Mononuclear cell (primary cell): ENCODE measurements around the gene ENOX1. TPM values are rescaled to one million over a fixed set of nuclear protein-coding genes. Genes with fewer than 3 reads are reported as not detected.

Experiments
- H3K27me3 ChIP-seq: 2 replicates; pipeline ENCODE4 v1.6.0; 2011; ENCODE audit warnings: low read length, control low read depth; ENCODE audit not compliant: insufficient read depth
- H3K4me1 ChIP-seq: 2 replicates; pipeline ENCODE4 v1.5.1; 2011; ENCODE audit warnings: mild to moderate bottlenecking, low read length, control low read depth; ENCODE audit not compliant: insufficient read depth
- H3K4me3 ChIP-seq: 2 replicates; pipeline ENCODE4 v1.5.1; 2011; ENCODE audit warnings: mild to moderate bottlenecking, low read length, moderate library complexity
- H3K9me3 ChIP-seq: 2 replicates; pipeline ENCODE4 v1.5.1; 2011; ENCODE audit warnings: low read depth, mild to moderate bottlenecking, control low read depth, low read length
- total RNA-seq: library from RNA; depleted of rRNA; stranded (reverse); fragments of >200 nt; gene quantifications from one replicate; pipeline ENCODE4 v1.2.3, GENCODE V29; 2012

ENOX1 gene
- total RNA-seq, 1 donor, result under 0.01 TPM

DNA sequence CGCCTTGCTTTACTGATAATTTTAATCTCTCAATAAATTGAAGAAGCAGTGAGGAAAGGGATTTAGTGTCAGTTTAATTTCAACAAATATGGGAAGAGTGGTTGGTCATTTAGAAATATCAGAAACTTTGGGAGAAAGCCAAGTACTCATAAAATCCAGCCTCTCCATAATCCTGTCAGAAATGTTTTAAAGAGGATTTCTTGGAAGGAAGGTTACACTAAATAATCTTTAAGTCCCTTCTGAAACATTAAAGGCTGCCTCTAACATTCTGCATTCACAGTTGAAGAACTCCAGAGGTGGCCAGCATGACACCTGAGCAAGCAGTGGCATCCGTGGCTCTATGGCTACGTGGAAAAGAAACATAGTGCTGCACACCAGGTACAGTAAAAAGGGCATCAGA lies 378.5 kb downstream of the ENOX1 start:
- no peaks in the 10 kb centered on the region for H3K27me3 ChIP-seq
- no peak overlapping the region for H3K4me3 ChIP-seq
- H3K4me1 ChIP-seq, result no peaks in the 10 kb centered on the region
- no peaks in the 10 kb centered on the region for H3K9me3 ChIP-seq

- Histone ChIP-seq H3K9me3 (no peaks in the 10 kb centered on the region), H3K4me3 (no peak overlapping the region)
These were observed 379.7 kb downstream of the ENOX1 start for GRCh38 chr13:43407023-43407581.

DNA sequence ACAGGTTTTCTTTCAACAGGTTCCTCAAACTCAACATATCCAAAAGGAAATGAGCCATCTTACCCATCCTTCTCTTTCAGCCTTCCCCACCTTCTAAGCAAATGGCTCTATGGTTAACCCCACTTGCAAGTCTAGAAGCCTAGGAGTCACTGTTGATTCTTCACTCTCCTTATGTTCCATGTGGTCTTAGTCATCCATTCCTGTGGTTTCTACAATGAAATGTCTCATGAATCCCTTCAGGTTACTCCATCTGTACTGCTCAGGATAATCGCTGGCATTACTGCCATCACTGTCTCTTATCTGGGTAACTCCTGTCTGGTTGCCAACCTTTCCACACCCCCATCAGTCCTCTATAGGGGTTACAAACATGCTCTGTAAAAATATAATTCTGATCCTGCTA lies 381.3 kb downstream of the ENOX1 start:
- Histone ChIP-seq H3K4me3 (no peak overlapping the region), H3K27me3 (no peaks in the 10 kb centered on the region), H3K4me1 (peaks cover 5% of the 10 kb centered on the region), H3K9me3 (no peaks in the 10 kb centered on the region)

More at GRCh38 chr13:43407023-43407581, 379.7 kb downstream of the ENOX1 start:
- Histone ChIP-seq H3K27me3 (no peaks in the 10 kb centered on the region), H3K4me1 (no peaks in the 10 kb centered on the region)

DNA sequence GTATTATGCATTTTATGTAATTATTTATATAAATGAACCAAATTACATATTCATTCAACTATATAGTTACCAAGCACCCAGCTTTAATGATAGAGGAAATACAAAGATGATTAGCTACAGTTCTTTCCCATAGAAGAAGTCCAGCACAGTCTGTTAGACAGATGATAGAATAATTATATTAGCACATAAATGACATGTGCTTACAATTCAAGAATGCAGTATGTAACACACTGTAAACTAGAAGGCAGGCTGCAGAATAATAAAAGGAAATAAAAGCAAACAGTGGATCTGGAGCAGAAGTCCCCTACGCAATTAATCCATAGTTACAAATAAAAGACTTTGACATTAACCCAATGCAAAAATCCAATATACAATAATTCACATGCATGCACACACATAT lies 384.4 kb downstream of the ENOX1 start:
- Histone ChIP-seq H3K9me3 (no peaks in the 10 kb centered on the region), H3K4me1 (peaks cover 5% of the 10 kb centered on the region), H3K4me3 (no peak overlapping the region), H3K27me3 (no peaks in the 10 kb centered on the region)

GRCh38 chr13:43401361-43401760 lies 385.4 kb downstream of the ENOX1 start:
- peaks cover 5% of the 10 kb centered on the region for H3K4me1 ChIP-seq
- H3K9me3 ChIP-seq, result no peaks in the 10 kb centered on the region
- no peaks in the 10 kb centered on the region for H3K27me3 ChIP-seq
- H3K4me3 ChIP-seq, result no peak overlapping the region

GRCh38 chr13:43397111-43397510 lies 389.7 kb downstream of the ENOX1 start:
- no peak overlapping the region for H3K4me3 ChIP-seq
- no peaks in the 10 kb centered on the region for H3K9me3 ChIP-seq
- peaks cover 5% of the 10 kb centered on the region for H3K4me1 ChIP-seq
- H3K27me3 ChIP-seq, result no peaks in the 10 kb centered on the region

DNA sequence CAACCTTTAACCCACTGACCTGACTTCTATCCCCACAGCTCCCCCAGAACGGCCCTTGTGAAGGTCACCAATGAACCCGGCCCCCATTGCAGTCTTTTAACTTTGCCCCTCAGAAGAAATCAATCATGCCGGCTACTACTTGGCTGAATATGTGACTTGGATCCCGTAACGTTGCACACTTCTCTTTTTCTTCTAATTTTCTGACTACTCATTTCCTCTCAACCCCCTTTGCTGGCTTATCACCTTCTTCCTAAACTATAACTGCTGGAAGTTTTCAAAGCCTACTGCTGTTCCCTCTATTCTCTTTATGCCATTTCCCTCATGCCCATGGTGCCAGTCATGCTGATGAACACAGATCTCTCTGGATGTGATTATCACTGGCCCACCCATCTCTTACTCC lies 395.7 kb downstream of the ENOX1 start:
- Histone ChIP-seq H3K4me1 (peaks cover 27% of the 10 kb centered on the region), H3K9me3 (no peaks in the 10 kb centered on the region), H3K4me3 (no peak overlapping the region), H3K27me3 (no peaks in the 10 kb centered on the region)

- H3K4me3 ChIP-seq, result no peak overlapping the region
- peaks cover 27% of the 10 kb centered on the region for H3K4me1 ChIP-seq
- no peaks in the 10 kb centered on the region for H3K9me3 ChIP-seq
- H3K27me3 ChIP-seq, result no peaks in the 10 kb centered on the region
These were observed 396.2 kb downstream of the ENOX1 start for GRCh38 chr13:43390619-43391018.

DNA sequence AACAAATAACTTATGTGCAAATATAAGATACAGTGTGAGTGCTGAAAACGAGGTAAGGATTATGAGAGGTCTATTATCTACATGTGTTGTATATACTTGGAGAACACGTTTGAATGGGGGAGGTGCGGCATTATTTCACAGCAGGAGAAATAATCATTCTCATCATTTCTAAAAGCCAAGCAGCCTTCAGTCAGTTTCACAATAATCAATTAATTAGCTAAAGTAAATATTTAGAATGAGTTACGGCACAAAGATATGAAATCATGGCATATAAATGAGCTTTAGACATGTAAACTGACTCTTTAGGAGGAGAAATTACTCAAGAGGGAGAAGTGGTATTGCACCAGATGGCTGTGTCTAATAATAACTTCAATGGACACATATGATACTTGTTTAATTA lies 396.8 kb downstream of the ENOX1 start:
- peaks cover 27% of the 10 kb centered on the region for H3K4me1 ChIP-seq
- no peaks in the 10 kb centered on the region for H3K27me3 ChIP-seq
- no peak overlapping the region for H3K4me3 ChIP-seq
- H3K9me3 ChIP-seq, result no peaks in the 10 kb centered on the region

DNA sequence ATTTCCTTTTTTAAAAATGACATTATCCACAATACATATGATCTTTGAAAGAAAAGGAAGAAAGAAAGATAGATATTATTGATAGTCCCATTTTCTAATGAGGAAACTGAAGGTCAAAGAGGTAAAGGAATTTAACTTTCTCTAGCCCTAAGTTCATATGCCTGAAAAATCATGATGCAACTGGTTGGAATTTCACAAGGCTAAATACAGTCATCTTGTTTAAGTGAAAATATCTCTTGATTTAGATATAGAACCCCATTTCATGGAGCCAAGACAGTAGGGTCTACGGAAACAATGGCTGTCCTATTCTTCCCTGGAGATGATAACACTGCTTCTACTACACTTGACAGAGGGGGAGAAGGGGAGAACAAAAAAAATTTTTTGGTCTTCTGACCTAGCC lies 397.2 kb downstream of the ENOX1 start:
- Histone ChIP-seq H3K4me3 (no peak overlapping the region), H3K27me3 (no peaks in the 10 kb centered on the region), H3K9me3 (no peaks in the 10 kb centered on the region), H3K4me1 (peaks cover 27% of the 10 kb centered on the region)

DNA sequence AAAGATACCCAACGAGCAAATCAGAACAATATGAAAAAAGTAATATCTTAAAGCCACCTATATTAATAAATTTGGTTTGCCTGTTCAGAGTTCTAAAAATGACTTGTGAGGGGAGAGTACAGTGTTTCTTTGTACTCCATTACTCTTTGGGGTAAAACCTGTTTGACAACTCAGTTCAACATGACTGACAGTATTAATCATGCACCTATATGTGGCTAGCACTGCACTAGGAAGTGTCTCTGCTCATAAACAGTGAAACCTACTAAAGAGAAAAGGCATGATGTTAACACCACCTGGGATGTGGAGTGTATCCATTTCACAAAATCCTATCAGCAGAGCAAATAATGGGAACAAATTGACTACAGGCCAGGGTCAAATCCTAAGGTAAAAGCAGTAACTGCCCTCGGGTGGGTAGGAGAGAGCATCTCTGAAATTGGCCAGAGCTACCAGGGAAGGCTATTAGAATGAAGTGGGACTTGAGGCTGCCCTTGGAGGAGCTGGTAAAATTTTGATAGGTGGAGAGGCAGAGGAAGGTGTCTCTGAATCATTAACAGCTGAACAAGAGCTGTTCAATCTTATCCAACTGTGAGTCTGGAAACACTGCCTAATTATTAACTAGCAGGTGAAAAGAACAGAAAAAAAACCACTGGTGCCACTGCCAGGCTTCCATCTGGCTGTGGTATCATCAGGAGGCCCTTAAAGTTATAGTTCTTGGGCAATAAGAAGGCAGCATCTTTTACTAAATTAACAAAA lies 398.3 kb downstream of the ENOX1 start:
- Histone ChIP-seq H3K27me3 (no peaks in the 10 kb centered on the region), H3K4me3 (no peak overlapping the region), H3K4me1 (peaks cover 27% of the 10 kb centered on the region)

DNA sequence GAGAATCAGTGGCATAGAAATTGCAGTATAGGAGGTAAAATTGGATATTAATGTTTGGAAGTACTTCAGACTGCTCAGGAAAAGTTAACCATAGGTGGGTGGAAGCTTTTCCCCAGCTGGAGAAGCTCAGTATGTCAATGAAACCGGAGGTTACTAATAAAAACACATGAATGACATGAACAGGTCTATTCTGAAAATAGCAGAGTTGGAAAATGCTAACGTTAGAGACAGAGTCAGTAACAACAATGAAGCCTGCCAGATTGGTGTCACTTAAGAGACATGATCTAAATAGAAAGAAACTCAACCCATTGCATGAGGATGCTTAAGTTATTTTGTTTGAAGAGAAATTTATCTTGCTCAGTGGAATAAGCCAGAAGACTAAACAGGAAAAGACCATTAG lies 398.9 kb downstream of the ENOX1 start:
- peaks cover 27% of the 10 kb centered on the region for H3K4me1 ChIP-seq
- no peak overlapping the region for H3K4me3 ChIP-seq
- no peaks in the 10 kb centered on the region for H3K9me3 ChIP-seq

More for the DNA sequence above, 398.3 kb downstream of the ENOX1 start:
- no peaks in the 10 kb centered on the region for H3K9me3 ChIP-seq

DNA sequence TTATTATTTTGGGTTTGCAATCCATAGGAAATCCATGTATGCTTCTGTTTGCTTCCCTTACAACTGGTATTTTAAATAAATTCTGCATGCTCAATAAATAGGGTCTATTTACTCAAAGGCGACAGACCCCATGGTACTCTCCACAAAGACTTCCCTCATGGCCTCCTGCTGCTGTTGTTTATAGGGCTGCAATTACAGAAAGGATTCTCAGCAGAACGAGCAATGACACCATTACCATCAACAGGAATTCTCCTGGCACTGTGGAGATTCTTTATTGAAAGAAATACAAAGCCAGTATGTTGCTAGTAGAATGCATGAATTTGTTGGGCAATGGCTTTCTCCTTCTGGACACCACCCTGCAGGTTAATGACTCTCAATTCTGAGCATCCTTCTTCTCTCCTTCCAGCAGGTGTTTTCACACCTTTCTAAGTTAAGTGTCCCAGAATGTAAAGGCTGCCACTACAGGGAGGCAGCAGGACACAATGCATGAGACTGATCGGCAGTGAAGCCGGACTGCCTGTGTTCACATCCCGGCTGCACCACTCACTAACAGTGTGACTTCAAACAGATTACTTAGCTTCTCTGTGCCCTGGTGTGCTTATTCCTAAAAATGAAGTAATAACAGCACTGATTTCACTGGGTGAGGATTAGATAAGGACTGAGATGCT lies 403.1 kb downstream of the ENOX1 start:
- H3K4me1 ChIP-seq, result peaks cover under 1% of the 10 kb centered on the region
- no peaks in the 10 kb centered on the region for H3K9me3 ChIP-seq
- no peaks in the 10 kb centered on the region for H3K27me3 ChIP-seq
- no peak overlapping the region for H3K4me3 ChIP-seq

More for the DNA sequence above, 398.9 kb downstream of the ENOX1 start:
- H3K27me3 ChIP-seq, result no peaks in the 10 kb centered on the region

DNA sequence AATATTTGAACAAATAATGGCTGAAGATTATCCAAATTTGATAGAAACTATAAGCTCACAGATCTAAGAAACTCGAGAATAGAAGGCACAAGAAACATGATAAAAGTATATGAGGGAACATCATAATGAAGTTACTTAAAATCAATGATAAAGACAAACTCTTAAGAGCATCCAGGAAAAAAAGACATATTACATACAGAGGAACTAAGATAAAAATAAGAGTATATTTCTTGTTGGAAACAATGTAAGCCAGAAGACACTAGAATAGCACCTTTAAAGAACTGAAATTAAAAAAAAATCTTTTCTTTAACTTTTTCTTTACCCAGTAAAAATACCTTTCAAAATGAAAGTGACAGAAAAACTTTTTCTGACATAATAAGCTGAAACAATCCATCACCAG lies 407.0 kb downstream of the ENOX1 start:
- H3K4me1 ChIP-seq, result peaks cover 34% of the 10 kb centered on the region
- H3K4me3 ChIP-seq, result no peak overlapping the region
- no peaks in the 10 kb centered on the region for H3K9me3 ChIP-seq
- H3K27me3 ChIP-seq, result no peaks in the 10 kb centered on the region

DNA sequence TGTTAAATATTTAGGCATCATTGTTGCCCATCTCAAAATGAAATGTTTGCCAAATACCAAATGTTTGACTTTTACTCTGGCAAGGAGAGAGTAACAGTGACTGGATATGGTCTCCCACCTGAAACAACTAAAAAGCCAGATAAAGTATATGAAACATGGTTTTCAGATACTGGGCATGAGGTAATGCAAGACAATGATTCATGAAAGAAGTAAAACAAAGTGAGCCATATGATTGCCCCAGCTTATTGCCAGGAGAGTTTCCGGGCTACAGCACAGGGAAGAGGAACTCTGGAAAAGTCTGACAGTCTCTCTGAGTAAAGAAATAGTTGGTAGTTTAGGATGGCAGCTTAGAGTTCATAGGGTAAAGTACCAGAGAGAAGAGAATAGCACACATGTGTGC lies 408.8 kb downstream of the ENOX1 start:
- Histone ChIP-seq H3K27me3 (no peaks in the 10 kb centered on the region), H3K4me3 (no peak overlapping the region), H3K9me3 (no peaks in the 10 kb centered on the region), H3K4me1 (peaks cover 42% of the 10 kb centered on the region)
